Islet of Langerhans (tissue), 1 donor: ENCODE results near the gene MICA.
"Not testable (repeated sequence)": the region's sequence is repeated elsewhere in the genome, so short reads cannot be mapped to it uniquely, and the experiment has no call there.

Source experiments
- FAIRE-seq: peaks from one replicate; lab custom pipeline; 2011; peaks lifted over from hg19 to GRCh38; lab: Jason Lieb, UNC

The MICA gene

GRCh38 chr6:31383149-31383548 is 20.2 kb upstream of the MICA start:
- FAIRE-seq: no peak

- no peak for FAIRE-seq
Observed at GRCh38 chr6:31385041-31385440, 18.4 kb upstream of the MICA start.

GRCh38 chr6:31386099-31386498 is 17.3 kb upstream of the MICA start:
- no peak for FAIRE-seq

GRCh38 chr6:31386977-31387376 is 16.4 kb upstream of the MICA start:
- FAIRE-seq: no peak

DNA sequence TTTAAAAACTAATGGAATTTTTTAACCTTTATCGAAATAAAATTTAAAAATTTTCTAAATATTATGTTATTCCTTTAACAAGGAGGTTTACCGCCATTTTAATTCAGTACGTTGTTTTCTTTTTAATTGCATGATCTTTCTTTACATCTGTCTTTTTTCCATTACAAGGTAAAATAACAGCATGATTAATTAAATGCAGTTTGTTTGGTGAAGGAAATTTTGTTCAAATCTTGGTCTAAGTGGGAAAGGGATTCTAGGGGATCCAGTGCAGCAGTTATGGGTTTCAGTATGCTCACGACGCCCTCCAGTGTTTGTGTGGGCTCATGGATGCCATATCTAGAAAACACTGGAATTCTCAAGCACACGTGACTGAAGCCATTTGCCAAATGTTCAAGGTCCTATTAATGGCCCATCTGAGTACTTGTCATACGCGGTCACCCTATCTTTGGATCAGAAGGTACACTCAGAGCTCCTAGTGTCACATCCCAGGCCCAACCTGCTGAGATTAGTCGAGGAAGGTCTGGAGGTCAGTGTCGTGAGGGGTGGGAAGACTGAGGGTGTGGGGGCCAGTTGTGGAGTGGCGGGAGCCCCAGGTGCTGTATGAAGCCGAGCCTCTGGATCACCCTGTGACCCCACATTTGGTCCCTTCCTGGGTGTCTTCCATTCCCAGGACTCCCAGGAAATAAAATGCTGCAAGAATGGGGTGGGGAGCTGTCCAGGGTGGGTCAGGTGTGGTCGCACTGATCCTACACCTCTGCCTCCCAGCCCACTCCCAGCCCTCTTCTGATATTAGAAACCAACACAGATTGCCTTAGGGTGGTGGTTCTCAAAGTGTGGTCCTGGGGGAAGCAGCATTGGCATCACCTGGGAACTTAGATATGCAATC is 14.2 kb upstream of the MICA start:
- FAIRE-seq: not testable (repeated sequence)

DNA sequence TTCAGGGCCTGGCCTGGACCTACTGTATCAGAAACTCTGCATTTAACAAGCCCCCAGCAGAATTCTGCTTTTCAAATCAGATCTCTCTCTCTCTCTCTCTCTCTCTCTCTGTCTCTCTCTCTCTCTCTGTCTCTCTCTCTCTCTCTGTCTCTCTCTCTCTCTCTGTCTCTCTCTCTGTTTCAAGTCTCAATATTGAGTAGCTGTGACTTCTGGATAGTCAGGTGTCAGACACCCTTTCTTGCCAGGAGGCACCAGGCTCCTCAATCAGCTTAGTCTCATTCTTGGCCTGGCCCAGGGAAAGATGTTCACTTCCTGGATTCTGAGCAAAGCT is 13.6 kb upstream of the MICA start:
- FAIRE-seq: not testable (repeated sequence)

- no peak for FAIRE-seq
Observed at GRCh38 chr6:31393932-31394331, 9.5 kb upstream of the MICA start.

DNA sequence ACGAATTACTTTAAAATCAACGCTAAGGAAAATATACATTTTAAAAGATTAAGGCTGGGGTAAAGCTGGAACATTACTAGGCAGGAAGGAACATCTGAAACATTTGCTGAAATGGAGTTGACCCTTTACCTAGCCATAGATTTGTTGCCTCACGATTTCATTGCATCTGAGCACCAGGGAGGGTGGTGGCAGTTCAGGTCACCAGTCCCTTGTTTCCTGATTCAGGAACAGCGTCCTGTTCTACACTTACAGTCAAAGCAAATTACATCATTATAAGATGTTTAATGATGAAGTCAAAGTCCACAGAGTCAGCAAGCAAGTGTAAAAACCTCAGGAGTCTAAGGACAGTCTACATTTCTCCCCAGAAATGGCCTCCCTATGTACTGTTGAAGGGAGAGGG is 9.0 kb upstream of the MICA start:
- no peak for FAIRE-seq

GRCh38 chr6:31395832-31396231 is 7.6 kb upstream of the MICA start:
- FAIRE-seq: no peak

GRCh38 chr6:31396422-31397152 is 6.8 kb upstream of the MICA start:
- peak; percentile 86 for FAIRE-seq

DNA sequence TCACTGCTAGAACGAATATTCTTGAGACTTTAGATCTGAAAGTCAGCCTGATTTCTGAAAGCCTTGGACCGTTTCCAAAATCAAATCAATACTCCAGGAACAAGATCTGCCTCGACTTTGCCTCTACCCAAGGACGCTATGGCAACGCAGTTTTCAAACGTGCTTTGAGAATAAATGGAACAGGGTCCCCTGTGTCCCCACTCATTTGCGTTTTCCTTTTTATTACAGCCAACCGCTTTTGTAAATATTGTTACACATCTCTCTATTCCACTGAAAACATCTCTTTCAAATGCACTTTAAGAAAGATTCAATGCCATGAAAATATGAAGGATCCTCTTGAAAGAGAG is 6.3 kb upstream of the MICA start:
- not testable (repeated sequence) for FAIRE-seq

- no peak for FAIRE-seq
Observed at GRCh38 chr6:31397901-31398525, 5.4 kb upstream of the MICA start.

DNA sequence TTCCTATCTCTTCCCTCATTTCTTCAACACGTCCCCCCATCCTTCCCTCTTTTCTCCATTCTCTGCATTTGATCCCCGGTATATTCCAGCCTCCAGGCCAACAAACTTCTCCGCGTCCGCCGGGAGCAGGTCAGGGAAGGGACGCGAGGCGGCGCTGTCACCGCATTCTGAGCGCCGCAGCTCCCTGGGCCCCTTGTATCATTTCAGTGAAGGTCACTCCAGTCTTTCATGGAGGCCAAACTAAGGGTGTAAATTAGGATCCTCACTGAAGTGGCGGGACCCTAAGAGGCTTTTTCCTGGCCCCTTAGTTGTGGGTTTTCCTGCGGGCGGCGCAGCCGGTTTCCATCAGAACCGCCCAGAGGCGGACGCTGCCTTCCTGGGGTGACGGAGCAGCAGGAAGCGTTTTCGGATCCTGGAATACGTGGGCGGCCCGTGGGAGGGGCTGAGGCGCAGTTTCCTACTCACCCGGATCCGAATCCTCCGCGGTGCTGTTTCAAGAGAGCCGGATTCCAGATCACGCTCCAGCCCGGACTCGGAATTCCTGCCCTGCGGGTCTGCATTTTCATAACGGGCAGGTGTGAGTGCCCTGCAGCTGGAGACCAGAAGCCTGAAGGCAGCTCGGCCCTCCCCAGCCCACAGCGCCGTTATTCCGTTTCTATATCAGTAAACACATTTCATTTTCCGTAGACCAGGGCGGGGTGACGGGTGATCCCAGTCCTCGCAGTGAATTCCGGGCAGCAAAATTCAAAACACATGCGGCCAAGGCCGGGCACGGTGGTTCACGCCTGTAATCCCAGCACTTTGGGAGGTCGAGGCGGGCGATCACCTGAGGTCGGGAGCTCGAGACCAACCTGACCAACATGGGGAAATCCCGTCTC is 3.6 kb upstream of the MICA start:
- FAIRE-seq: no peak

GRCh38 chr6:31400467-31401289 is 2.7 kb upstream of the MICA start:
- FAIRE-seq: no peak

GRCh38 chr6:31401403-31401802 is 2.0 kb upstream of the MICA start:
- FAIRE-seq: no peak

- no peak for FAIRE-seq
Observed at GRCh38 chr6:31402324-31403282, 792 bp upstream of the MICA start.

- FAIRE-seq: not testable (repeated sequence)
Observed at GRCh38 chr6:31404061-31404364, 618 bp downstream of the MICA start.

- FAIRE-seq: no peak
Observed at GRCh38 chr6:31405996-31406395, 2.6 kb downstream of the MICA start.

DNA sequence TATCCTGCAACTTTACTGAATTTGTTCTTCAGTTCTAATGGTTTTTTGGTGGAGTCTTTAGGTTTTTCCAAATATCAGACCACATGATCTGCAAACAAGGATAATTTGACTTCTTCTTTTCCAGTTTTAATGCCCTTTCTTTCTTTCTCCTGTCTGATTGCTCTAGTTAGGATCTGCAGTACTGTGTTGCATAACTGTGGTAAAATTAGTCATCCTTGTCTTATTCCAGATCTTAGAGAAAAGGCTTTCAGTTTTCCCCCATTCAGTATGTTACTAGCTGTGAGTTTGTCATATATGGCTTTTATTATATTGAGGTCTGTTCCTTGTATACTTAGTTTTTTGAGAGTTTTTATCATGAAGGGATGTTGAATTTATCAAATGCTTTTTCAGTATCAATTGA is 4.3 kb downstream of the MICA start:
- FAIRE-seq: no peak

DNA sequence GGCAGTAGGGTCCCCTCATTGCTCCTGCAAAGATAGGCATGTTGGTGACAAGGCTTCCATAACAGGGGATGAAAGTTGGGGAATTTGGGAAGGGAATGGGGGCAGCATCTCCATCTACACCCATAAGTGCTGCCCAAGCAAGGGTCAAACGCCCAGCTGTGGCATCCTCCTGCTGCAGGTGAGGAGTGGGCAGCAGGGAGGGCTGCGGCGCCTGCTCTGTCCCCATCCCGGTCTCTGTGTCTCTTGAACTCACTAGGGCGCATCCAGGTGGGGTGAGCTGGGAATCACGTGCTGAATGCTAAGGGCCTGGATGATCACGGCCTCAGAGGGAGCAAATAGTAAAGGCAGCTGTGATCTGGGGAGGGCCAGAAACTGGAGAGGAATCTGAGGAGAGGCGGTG is 9.1 kb downstream of the MICA start:
- FAIRE-seq: no peak
